ENCODE data around the gene HOXA4.

DNA sequence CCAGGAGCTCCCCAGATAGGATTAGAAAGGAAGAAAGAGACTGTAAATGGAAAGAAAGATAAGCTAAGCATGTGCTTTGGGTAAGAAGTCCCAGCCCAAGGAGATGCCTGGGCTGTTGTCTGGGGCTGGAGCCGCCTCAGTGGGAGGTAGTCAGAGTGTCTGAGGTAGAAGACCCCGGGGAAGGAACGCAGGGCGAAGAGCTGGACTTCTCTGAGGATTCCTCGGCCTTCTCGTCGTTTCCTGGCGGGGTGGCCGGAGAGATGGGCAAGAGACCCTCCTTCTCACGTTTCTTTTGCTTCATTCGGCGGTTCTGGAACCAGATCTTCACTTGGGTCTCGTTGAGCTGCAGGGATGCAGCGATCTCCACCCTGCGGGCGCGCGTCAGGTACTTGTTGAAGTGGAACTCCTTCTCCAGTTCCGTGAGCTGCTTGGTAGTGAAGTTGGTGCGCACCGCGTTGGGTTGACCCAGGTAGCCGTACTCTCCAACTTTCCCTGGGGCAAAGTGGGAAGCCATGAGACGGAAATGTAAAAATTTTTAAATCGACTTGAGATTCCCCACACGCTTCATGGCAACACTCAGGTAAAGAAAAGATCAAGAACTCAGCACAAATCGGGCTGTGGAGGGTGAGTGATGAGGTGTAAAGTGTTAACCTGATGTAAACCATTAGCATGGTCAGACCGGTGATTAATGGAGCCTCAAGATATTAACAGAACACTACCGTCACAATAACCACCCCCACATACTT, 36.1 kb downstream of the HOXA4 start:
- TF ChIP-seq POLR2AphosphoS5 (IDR thresholded peaks at IDR 0.05; ENCODE audit: low read depth, low read length) (no peak), CTCF (IDR thresholded peaks at IDR 0.05; ENCODE audit: control extremely low read depth in 1 of 3, insufficient read depth in 1 of 3, low read depth in 1 of 3, low read length in 3 of 3) (no peak), POLR2A (IDR thresholded peaks at IDR 0.05; ENCODE audit: control extremely low read depth in 1 of 2, low read depth in 2 of 2, low read length in 2 of 2) (no peak), YY1 (IDR thresholded peaks at IDR 0.05; ENCODE audit: low read depth, low read length) (no peak), RXRA (IDR thresholded peaks at IDR 0.05; ENCODE audit: insufficient read depth, low read depth, low read length) (no peak), HDAC6 (IDR thresholded peaks at IDR 0.05; ENCODE audit: low read depth, low read length) (no peak), SIN3A (conservative IDR thresholded peaks at IDR 0.05 in 1 of 2, IDR thresholded peaks at IDR 0.05 in 1 of 2; ENCODE audit: low read depth in 1 of 2, low read length in 2 of 2) (no peak), ZNF274 (IDR thresholded peaks at IDR 0.05; ENCODE audit: borderline replicate concordance, extremely low read depth, low read length) (no peak), JUND (IDR thresholded peaks at IDR 0.05; ENCODE audit: low read length) (no peak), JUN (IDR thresholded peaks at IDR 0.05; ENCODE audit: low read depth, low read length) (no peak), TEAD4 (IDR thresholded peaks at IDR 0.05; ENCODE audit: low read depth, low read length) (no peak), FOSL1 (IDR thresholded peaks at IDR 0.05; ENCODE audit: insufficient read depth, low read depth, low read length) (no peak), EZH2 (IDR thresholded peaks at IDR 0.05; ENCODE audit: low read depth, low read length, severe bottlenecking) (peak; percentile 92)
